Neuron (in vitro differentiated cells): ENCODE results near the gene RAD51B.
"Not testable (repeated sequence)": the region's sequence is repeated elsewhere in the genome, so short reads cannot be mapped to it uniquely, and the experiment has no call there.

Experiments
- H2AFZ ChIP-seq: one replicate; pipeline ENCODE4 v1.6.1; 2013; ENCODE audit warnings: low read depth, mild to moderate bottlenecking, inconsistent platforms, low read length, moderate library complexity
- H3K27me3 ChIP-seq: one replicate; pipeline ENCODE4 v1.6.1; 2013; ENCODE audit warnings: low read length; ENCODE audit not compliant: insufficient read depth
- H3K36me3 ChIP-seq: one replicate; pipeline ENCODE4 v1.6.1; 2013; ENCODE audit warnings: low read length; ENCODE audit not compliant: insufficient read depth
- H3K4me1 ChIP-seq: one replicate; pipeline ENCODE4 v1.6.1; 2013; ENCODE audit warnings: low read length; ENCODE audit not compliant: insufficient read depth
- H3K4me3 ChIP-seq: 2 replicates; pipeline ENCODE4 v1.5.1; 2013; ENCODE audit warnings: mild to moderate bottlenecking, low read length, moderate library complexity
- H3K9me3 ChIP-seq: one replicate; pipeline ENCODE4 v1.6.1; 2013; ENCODE audit warnings: low read length

The RAD51B gene

DNA sequence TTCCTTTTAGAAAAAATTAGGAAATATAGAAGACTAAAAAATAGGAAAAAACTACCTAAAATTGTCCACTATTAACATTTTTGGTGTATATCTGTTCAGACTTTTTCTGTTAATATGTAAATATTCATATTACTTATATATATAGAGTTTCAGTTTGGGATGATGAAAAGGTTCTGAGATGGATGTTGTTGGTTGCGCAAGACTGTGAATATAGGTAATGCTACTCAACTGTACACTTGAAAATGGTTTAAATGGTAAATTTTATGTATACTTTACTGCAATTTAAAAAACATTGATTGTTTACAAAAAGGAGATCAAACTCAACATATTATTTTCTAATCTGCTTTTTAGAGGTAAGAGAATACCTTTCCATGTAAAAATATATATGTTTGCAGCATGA is 200.9 kb downstream of the RAD51B start:
- Histone ChIP-seq H3K27me3 (no peaks in the 10 kb centered on the region), H2AFZ (no peak overlapping the region), H3K4me1 (no peaks in the 10 kb centered on the region), H3K36me3 (no peaks in the 10 kb centered on the region), H3K4me3 (no peak overlapping the region), H3K9me3 (peaks cover 3% of the 10 kb centered on the region)

DNA sequence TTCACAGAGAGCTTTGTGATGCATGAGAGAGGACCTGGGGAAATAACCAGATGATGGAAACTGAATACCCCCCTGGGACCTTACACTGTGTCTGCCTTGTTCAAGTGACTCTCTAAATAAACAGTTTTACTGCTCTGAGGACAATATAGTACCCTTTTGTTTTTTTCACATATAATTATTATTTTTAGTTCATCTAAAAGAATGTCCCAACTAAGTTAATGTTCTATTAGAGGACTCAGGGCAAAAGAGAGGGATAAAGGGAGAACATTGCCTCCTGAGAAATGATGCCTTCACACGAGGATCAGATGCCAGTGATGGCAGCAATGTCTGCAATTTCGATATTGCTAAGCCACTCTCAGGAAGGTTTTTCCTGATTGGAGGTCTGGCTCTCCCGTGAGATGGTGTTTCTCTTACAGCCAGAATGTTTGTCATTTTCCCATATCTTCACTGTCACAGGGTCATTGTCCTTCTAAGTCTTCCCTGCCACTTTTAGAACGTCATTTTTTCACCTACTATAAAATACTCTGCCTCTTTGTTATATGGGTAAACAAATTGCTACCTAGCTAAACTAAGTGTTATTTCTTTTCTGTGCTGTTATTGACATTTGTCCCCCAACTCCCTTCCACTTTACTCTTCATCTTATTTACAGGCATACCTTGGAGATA is 201.6 kb downstream of the RAD51B start:
- H2AFZ ChIP-seq, result no peak overlapping the region
- H3K36me3 ChIP-seq, result no peaks in the 10 kb centered on the region
- H3K9me3 ChIP-seq, result peaks cover 3% of the 10 kb centered on the region
- no peak overlapping the region for H3K4me3 ChIP-seq
- no peaks in the 10 kb centered on the region for H3K27me3 ChIP-seq
- no peaks in the 10 kb centered on the region for H3K4me1 ChIP-seq

- no peaks in the 10 kb centered on the region for H3K36me3 ChIP-seq
- H3K27me3 ChIP-seq, result no peaks in the 10 kb centered on the region
- H3K4me1 ChIP-seq, result no peaks in the 10 kb centered on the region
- H3K4me3 ChIP-seq, result no peak overlapping the region
- H2AFZ ChIP-seq, result no peak overlapping the region
- peaks cover 14% of the 10 kb centered on the region for H3K9me3 ChIP-seq
Measured at GRCh38 chr14:68027276-68027675, 207.7 kb downstream of the RAD51B start.

DNA sequence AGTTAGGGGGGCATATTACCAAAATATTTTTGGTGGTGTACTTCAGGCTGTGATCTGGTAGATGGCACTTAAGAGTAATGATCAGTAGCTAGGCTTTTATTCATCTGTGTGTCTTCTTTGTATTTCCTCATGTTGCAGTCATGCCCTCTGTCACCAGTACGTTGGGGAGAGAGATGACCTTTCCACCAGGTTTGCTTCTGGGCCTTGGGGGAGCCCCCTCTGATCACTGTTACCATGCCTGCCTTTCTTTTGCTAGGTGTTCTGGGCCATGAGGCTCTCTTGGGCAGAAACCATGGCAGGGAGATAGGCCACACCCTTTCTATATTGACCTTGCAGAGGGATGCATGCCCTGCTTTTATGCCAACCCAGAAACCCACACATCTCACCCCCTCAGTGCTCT is 208.5 kb downstream of the RAD51B start:
- Histone ChIP-seq H2AFZ (no peak overlapping the region), H3K27me3 (no peaks in the 10 kb centered on the region), H3K9me3 (peaks cover 13% of the 10 kb centered on the region), H3K4me3 (no peak overlapping the region), H3K4me1 (no peaks in the 10 kb centered on the region), H3K36me3 (no peaks in the 10 kb centered on the region)

DNA sequence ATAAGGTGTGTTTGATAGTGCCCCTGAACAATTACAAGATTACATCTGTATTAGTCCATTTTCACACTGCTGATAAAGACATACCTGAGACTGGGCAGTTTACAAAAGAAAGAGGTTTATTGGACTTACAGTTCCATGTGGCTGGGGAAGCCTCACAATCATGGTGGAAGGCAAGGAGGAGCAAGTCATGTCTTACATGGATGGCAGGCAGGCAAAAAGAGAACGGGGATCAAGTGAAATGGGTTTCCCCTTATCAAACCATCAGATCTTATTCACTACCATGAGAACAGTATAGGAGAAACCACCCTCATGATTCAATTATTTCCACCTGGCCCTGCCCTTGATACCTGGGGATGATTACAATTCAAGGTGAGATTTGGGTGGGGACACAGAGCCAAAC is 211.4 kb downstream of the RAD51B start:
- not testable (repeated sequence) for H3K4me1 ChIP-seq, H3K36me3 ChIP-seq, H3K4me3 ChIP-seq, H2AFZ ChIP-seq, H3K27me3 ChIP-seq
- H3K9me3 ChIP-seq, result peaks cover 11% of the 10 kb centered on the region

DNA sequence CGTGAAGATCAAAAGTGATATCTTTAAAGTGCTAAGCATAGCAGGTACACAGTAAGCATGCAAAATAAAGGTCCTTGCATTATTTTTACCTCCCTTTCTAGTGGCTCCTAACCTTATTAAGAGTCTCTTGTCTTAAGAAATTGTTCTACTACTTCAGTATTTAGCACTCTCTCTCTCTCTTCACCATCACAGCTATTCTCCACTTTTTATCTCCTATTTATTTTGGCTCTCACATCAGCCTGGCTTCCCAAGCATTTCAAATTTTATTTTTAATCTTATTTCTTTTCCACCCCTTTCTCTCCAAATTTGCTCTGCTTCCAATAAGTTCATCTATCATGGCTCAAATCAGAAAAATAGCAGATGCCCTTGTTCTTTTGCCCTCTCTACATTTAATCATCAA is 212.6 kb downstream of the RAD51B start:
- peaks cover 11% of the 10 kb centered on the region for H3K9me3 ChIP-seq
- H3K4me1 ChIP-seq, result no peaks in the 10 kb centered on the region
- no peaks in the 10 kb centered on the region for H3K36me3 ChIP-seq
- H3K4me3 ChIP-seq, result no peak overlapping the region
- H2AFZ ChIP-seq, result no peak overlapping the region
- H3K27me3 ChIP-seq, result no peaks in the 10 kb centered on the region

DNA sequence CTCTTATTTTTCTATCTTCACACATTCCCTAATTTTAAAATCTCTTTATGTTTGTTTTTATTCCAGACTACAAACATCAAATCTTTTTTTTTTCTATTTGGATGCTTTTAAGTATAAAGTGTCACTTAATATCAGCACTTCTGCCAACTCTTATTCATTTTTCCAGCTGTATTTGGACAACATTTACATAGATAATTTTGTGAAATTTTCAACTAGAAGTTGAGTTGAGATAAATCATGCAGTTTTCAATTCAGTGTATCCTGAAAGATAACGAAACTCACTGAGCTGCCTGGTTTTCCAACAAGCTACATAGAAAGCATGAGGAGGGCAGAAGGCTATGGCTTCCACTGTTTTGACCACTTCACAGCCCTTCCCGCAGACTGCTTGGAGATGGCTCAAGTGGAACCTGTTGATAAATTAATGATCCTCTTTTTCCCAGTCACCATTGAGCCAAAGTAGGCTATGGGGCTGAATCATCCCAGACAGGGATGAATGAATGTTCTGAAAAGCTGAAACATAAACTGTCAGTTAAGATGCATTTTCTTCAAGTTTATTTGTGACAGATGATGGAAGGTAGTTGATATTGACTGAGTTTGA is 213.9 kb downstream of the RAD51B start:
- Histone ChIP-seq H3K4me3 (no peak overlapping the region), H2AFZ (no peak overlapping the region), H3K4me1 (no peaks in the 10 kb centered on the region), H3K36me3 (no peaks in the 10 kb centered on the region), H3K9me3 (peaks cover 9% of the 10 kb centered on the region), H3K27me3 (no peaks in the 10 kb centered on the region)

DNA sequence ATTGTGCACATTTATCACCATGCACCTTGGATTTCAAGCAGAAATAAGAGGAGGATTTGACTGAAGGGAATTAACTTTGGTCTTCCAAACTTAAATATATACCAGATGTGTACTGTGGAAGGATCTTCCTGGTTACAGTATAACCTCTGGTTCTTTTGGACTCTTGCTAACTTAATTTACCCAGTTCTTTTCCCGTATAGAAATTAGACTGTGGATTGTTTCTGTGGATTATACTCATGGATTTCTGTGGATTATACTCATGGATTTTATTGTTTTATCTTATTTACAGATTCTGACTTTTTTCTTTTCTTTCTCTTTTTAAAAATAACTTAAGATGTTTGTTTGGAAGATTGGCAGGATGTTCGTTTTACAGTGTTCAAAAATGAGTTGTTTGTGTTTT is 215.3 kb downstream of the RAD51B start:
- Histone ChIP-seq H3K36me3 (no peaks in the 10 kb centered on the region), H3K9me3 (peaks cover 4% of the 10 kb centered on the region), H2AFZ (no peak overlapping the region), H3K27me3 (no peaks in the 10 kb centered on the region), H3K4me3 (no peak overlapping the region), H3K4me1 (no peaks in the 10 kb centered on the region)

GRCh38 chr14:68036202-68036601 is 216.6 kb downstream of the RAD51B start:
- Histone ChIP-seq H3K36me3 (no peaks in the 10 kb centered on the region), H3K9me3 (no peaks in the 10 kb centered on the region), H3K4me3 (no peak overlapping the region), H3K27me3 (no peaks in the 10 kb centered on the region), H2AFZ (no peak overlapping the region), H3K4me1 (no peaks in the 10 kb centered on the region)

DNA sequence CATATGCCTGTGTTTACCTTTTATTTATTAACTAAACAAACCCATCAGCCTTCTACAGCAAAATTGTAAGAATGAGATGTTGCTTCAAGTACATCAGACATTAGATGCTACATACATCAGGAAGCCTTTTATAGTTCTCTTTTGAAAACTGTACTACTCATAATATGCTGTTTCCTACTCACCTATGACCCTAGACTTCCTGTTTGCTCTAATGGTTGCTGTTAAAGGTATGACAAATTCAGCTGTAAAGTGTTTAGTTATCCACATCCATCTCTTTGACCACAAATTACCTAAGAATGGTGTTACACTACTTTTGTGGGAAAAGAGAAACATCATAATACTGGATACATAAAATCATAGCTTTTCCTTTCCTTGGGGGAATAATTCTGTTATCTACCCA is 220.0 kb downstream of the RAD51B start:
- H3K36me3 ChIP-seq, result no peaks in the 10 kb centered on the region
- no peaks in the 10 kb centered on the region for H3K9me3 ChIP-seq
- no peak overlapping the region for H2AFZ ChIP-seq
- no peaks in the 10 kb centered on the region for H3K27me3 ChIP-seq
- peaks cover 33% of the 10 kb centered on the region for H3K4me1 ChIP-seq
- H3K4me3 ChIP-seq, result no peak overlapping the region

GRCh38 chr14:68040633-68041369 is 221.2 kb downstream of the RAD51B start:
- no peak overlapping the region for H2AFZ ChIP-seq
- peaks cover 35% of the 10 kb centered on the region for H3K4me1 ChIP-seq
- H3K36me3 ChIP-seq, result no peaks in the 10 kb centered on the region
- H3K27me3 ChIP-seq, result no peaks in the 10 kb centered on the region
- no peaks in the 10 kb centered on the region for H3K9me3 ChIP-seq
- no peak overlapping the region for H3K4me3 ChIP-seq

DNA sequence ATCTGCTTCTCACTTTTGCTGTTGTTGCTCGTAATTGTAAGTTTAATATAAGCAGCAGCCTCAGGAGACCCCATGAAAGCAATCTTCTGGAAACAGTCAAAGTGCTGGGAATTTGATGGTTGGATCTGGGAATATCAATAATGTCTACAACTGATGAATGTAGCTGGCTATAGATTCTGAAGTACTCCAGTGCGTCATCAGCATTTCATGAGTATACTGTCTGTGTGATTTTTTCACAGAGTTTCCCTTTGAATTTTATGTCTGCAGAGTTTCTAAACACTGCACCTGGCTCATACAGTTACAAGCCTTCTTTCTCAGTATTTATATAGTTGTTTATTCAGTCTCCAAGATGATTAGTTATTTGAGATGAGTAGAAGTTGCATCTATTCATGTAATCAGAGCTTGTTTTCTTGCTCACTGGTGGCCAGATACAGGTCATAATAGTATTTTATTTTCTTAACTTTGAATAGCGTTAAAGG is 222.3 kb downstream of the RAD51B start:
- no peaks in the 10 kb centered on the region for H3K9me3 ChIP-seq
- H3K36me3 ChIP-seq, result no peaks in the 10 kb centered on the region
- no peak overlapping the region for H3K4me3 ChIP-seq

GRCh38 chr14:68042586-68043210 is 223.1 kb downstream of the RAD51B start:
- Histone ChIP-seq H3K4me3 (no peak overlapping the region), H3K4me1 (peaks cover 35% of the 10 kb centered on the region), H3K27me3 (no peaks in the 10 kb centered on the region), H3K36me3 (no peaks in the 10 kb centered on the region), H3K9me3 (no peaks in the 10 kb centered on the region), H2AFZ (no peak overlapping the region)

More for the DNA sequence above, 222.3 kb downstream of the RAD51B start:
- no peak overlapping the region for H2AFZ ChIP-seq
- H3K27me3 ChIP-seq, result no peaks in the 10 kb centered on the region
- peaks cover 35% of the 10 kb centered on the region for H3K4me1 ChIP-seq
